GM21528 (cell line): ENCODE results near the gene OR6N1.

Experiments
- ATAC-seq: cut with Tn5 transposase; IDR thresholded peaks from one replicate; pipeline ENCODE4 v1.9.1; 2021; ENCODE audit warnings: mild to moderate bottlenecking, moderate library complexity; ENCODE audit not compliant: unreplicated experiment, low FRiP score

The OR6N1 gene

DNA sequence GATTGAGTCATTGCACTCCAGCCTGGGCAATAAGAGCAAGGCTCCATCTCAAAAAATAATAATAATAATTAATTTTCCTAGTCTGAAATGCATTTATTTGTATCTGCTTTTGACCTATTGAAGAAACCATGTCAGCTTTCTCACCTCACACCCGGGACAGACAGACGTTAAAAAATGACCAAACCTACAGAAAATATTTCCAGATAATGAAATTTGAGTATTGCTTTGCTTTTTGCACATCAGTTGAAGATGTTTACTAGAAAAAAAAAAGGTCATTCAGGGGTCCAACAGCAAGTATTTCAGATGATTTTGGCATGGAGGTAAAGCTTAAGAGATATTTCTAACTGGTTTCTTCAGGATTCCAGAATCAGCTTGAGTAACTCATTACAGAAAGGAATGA lies 17.6 kb downstream of the OR6N1 start, which contains the start of gene OR6K6:
Gene OR6K6 (plus strand): TSS at position 301 of the 400 bp plus-strand sequence. CDS start 168 bp downstream, outside the sequence.
- no peak for ATAC-seq

DNA sequence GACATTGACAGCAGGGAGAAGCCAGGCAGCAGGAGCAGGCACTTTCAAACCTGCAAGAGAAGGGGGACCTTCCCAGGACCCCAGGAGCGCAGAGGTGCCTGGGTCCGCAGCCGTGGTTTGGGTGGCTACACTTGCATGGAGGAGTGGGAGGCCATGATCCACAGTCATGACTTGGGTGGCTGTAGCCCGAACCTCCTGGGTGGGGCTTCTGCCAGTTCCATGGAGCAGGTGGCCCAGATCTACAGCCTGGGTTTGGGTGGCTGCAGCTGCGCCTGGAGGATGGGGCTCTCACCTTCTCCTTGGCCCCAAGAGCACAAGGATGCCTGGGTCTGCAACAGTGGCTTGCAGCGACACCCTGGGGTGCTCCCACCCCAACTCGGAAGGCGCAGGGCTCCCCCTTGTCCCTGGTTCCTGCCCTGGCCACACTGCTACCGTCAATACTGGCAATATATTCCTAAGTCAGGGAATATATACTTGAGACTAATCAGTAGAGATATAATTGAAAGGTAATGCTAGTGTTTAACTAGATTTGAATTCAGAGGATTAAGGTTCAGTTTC lies 19.8 kb downstream of the OR6N1 start:
- ATAC-seq: no peak

DNA sequence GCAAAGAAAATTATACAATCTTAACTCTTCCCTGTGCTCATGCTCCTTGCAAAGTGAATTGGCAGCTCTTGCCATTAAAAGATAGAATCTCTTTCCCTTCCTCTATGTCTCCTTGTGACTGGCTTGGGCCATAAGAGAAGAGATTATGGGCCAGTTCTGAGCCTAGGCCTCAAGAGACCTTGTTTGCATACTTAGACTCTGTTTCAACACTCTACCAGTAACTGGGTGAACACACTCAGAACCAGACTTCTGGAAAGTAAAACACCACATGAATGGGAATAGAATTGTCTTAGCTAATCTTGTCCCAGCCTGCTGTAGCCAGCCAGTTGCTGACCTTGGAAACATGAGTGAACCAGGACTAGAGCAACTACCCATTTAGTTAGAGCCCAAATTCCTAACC lies 36.1 kb downstream of the OR6N1 start:
- ATAC-seq: no peak

DNA sequence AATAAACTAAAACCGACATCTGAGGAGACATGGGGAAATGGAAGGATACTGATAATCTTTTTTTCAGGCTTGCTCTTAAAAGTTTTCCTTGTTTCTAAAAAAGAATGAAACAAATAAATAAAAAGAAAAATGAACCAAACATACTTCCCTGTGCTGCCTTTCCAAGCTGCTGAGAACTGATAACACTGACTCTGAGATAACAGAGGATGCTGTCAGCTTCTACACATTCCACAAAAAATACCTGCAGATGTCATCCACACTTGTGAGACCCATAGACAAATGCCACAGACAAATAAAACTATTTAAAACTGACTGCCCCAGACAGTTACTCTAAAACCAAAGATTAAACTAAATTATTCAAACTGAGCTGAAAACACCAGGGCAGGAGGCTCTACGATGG lies 39.5 kb downstream of the OR6N1 start:
- ATAC-seq: no peak

DNA sequence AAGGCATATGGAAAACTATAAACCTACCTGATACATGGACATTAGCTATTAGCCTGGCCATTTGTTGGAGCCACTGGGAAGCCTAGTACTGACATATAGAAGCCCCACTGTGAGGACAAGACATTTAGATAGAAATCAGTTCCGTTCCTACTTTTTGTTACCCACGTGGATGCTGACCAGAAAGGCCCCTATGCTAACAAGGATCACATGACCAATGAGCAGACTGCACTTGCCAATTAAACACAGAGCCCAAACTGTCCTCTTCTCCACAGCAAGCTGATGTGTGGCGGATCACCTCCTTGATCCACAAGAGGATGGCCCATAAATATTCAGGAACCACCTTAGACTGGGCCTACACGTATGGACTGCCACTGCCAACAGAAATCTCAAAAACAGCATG lies 40.3 kb downstream of the OR6N1 start:
- ATAC-seq: no peak

DNA sequence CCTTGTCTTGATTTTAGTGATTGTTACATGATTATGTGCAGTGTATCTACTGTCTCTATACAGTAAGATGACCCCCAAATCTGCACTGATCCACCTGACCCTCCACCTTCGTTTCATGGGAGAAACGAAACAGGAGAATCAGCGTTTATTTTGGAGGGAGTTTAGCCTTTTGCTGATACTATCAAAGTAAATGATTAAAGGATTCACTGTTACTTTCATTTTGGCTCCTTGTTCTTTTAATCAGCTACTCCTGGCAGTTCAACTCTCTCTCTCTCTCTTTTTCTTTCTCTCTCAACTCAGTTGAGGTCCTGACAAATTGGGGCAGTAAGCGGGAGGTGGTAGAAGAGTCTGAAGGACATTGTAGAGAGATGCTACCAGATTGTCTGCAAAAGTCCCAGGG lies 41.5 kb downstream of the OR6N1 start:
- ATAC-seq: no peak

DNA sequence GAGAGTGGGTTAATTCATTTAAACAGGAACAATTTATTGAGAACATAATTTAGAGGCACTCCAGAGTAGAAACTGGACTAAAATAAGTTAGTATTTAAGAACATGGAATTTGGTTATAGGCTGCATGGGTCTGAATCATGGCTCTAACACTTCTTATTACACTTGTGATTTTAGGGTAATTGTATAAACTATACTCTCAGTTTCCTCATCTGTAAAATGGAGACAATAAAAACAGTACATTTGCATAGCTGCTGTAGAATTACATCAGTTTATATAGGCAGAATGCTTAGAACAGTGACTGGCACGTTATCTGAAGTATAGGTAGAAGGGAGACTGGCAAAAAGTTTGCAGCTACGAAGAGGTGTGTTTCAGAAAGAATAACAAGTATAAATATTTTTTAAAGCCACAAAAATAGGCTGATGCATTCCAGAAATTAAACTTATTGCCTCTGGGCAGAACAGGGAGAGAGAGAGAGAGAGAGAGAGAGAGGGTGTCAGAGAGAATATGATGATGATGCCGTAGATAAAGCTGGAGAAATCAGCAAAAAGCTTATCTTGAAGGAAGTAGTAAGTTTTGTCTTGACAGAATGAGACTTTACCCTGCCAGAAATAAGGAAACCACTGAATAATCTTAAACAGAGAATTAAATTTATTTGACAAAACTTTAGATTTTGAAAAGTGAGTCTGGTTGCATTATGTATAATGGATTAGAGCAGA lies 43.3 kb downstream of the OR6N1 start:
- ATAC-seq: no peak

DNA sequence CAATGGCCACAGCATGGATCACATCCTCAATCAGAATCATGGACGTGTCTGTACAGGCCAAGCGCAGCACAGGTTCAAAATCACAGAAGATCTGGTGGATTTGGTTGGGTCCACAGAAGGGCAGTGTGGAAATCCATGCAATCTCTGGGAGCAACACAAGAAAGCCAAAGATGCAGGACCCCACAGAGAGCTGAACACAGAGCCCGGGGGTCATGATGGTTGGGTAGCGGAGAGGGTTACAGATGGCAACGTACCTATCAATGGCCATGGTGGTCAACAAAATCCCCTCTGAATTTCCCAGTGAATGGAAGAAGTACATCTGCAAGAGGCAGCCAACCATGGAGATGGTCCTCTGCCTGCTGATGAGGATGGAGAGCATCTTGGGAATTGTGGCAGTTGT lies 47.6 kb downstream of the OR6N1 start:
- ATAC-seq: no peak

DNA sequence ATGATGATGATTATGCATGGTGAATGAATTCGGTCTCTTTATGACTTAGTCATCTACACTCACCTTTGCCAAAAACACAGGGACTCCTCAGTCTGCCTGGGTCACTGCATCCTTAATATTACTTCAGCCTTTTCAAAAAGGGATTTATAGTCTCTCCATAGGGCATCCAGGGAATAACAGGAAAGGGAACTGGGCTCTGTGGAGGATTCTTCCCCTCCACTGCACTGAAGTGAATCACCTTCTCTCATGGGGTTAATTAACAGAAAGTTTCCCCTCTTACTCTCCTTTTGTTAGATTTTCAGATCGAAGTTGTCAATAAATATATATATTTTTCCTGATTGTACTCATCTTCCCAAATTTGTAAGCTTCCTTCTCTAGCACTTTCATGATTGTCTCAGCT lies 51.4 kb downstream of the OR6N1 start, which contains the start of gene OR6K3:
Gene OR6K3 (minus strand): TSS at position 101 of the 400 bp plus-strand sequence. CDS start 2,605 bp downstream, outside the sequence.
- ATAC-seq: no peak

DNA sequence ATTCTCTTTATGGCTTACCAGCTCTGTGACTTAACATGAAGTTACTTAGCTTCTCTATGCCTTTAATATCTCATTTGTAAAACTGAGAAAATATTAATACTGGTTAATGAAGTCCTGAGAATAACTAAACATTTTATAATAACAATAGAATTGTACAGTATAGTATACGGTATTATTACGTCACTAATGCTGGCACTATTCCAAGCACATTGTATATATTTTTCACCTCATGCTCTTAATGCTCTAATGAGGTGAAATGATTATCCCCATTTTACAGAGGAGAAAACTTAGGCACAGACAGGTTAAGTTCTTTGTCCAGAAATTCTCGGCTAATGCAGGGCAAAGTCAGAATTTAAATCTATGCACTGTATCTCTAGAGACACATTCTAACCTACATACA lies 52.3 kb downstream of the OR6N1 start:
- no peak for ATAC-seq

DNA sequence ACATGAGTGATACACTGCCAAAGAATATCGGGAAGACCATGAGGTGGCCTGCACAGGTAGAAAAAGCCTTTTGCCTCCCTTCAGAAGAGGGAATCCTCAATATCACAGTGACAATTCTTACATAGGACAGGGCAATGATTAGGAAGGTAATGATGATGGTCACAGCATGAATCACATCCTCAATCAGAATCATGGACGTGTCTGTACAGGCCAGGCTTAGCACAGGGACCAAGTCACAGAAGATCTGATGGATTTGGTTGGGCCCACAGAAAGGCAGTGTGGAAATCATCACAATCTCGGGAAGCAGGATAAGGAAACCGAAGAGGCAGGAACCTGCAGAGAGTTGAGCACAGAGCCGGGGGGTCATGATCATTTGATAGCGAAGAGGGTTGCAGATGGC lies 54.7 kb downstream of the OR6N1 start:
- ATAC-seq: no peak

DNA sequence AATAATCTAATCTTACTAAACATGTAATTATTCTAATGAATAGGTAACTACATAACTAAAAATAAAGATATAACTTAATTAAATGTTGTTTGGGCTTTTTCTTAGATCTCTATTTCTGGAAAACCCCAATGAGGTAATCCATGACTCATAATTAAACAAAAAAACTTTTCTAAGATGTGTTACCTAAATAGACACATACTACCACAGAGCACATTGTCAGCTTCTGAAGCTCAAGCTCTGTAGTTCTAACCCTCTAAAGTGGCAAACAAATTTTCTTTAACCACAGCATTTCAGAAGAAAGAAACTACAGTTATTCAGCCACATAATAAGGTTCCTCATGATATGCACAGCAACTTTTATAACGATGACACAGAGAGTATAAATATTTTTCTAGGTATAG lies 55.7 kb downstream of the OR6N1 start:
- no peak for ATAC-seq

DNA sequence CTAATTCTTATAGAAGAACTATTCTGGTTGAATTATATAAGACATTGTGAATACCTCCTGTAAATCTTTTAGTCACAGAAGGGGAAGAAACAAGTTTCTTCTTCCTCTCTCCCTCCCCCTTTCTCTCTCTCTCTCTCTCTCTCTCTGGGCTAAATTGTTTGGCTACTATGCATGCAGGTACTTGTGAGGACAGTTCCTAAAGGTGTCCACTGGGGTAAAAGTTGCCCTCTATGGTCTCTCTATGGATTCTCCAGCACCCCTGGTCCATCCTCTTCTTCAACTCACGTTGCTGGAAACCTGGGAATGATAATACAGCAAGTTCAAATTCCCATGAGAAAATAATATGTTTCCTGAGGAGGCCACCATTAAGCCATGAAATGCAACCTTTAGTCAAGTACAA lies 57.2 kb downstream of the OR6N1 start:
- ATAC-seq: no peak
